ENCODE results near the gene GPRC5C. TPM values are rescaled to one million over a fixed set of nuclear protein-coding genes. Genes with fewer than 3 reads are reported as not detected.

The GPRC5C gene
- total and polyA plus RNA-seq, 9 of the 15 experiments (the other 6 are each of a cell fraction or from before 2014, with no cell fraction given) = 0.28 to 9.0 (median 4.1) TPM

- WGBS (ENCODE audit: insufficient coverage, low coverage, missing lambda C conversion rate) = 43% methylated on average over 10 of the region's 11 CpGs
- in situ Hi-C loops (cut with MboI) = no loop called here
- Histone ChIP-seq H2AFZ (ENCODE audit: low read depth, low read length) (no peak overlapping the region; the same call in 1 of the 2 replicates), H3K36me3 (ENCODE audit: control insufficient read depth, insufficient read depth, low read length) (no peaks in the 10 kb centered on the region), H3K4me3 (no peak overlapping the region), H3K4me1 (replicated peaks in 1 of 2; ENCODE audit: control insufficient read depth in 2 of 2, insufficient read depth in 2 of 2, low read length in 2 of 2) (peaks cover 25 to 27% of the 10 kb centered on the region in 2 experiments), H3K9me3 (replicated peaks; ENCODE audit: control insufficient read depth, insufficient read depth, low read depth, low read length) (no peaks in the 10 kb centered on the region; the same call in 1 of the 2 replicates), H3K27me3 (ENCODE audit: control insufficient read depth in 2 of 2, insufficient read depth in 2 of 2, low read length in 2 of 2) (peaks cover 0 to 5% of the 10 kb centered on the region in 2 experiments; a peak in 2 of 5 replicates), H3K4me2 (ENCODE audit: insufficient read depth, low read length) (no peak overlapping the region), H3K27ac (ENCODE audit: extremely low read depth, low read depth, low read length) (no peak overlapping the region), H3K9ac (ENCODE audit: insufficient read depth in 1 of 2, low read depth in 2 of 2, low read length in 2 of 2) (no peak overlapping the region; a peak in 1 of 4 replicates), H3K9me1 (ENCODE audit: control insufficient read depth, insufficient read depth, low read length) (no peaks in the 10 kb centered on the region), H4K20me1 (replicated peaks; ENCODE audit: control insufficient read depth, insufficient read depth, low read length) (no peaks in the 10 kb centered on the region), H3K79me2 (ENCODE audit: control insufficient read depth, insufficient read depth, low read length) (no peaks in the 10 kb centered on the region)
- CTCF ChIA-PET (ENCODE audit: low intra/inter-chr PET ratio) = no interaction called here
- BruUV-seq (replicated peaks) = no TSS peak
- ATAC-seq (no peak), DNase-seq (ENCODE audit: extremely low read depth in 1 of 4, low spot score in 3 of 4) (no peak), FAIRE-seq (no peak)
- intact Hi-C loops (cut with micrococcal nuclease) = no loop called here
- TF ChIP-seq HDAC2 (IDR thresholded peaks at IDR 0.05) (no peak), MEF2D (tag; conservative IDR thresholded peaks at IDR 0.05; ENCODE audit: low read depth) (no peak), MGA (IDR thresholded peaks at IDR 0.05) (0 out of 2 replicates have a peak, but pooled peaks have one; percentile 6)
- POLR2A ChIA-PET = interaction anchor here (0.6 kb wide), 1 partner anchor 11 kb away, joined by 4 read pairs; no protein-coding TSS in a partner anchor
Measured at GRCh38 chr17:74466828-74467184, 34.9 kb downstream of the GPRC5C start.
